Nephron progenitor cell (in vitro differentiated cells): Measurements from ENCODE around the gene PPFIA1.

Source experiments
- DNase-seq: peaks from one replicate; pipeline ENCODE4 v3.0.0; 2021
- H3K27ac Mint-ChIP-seq: 2 replicates; pipeline ENCODE4 v1.8.0; 2021; ENCODE audit warnings: mild to moderate bottlenecking, moderate library complexity, mixed read lengths
- H3K27me3 Mint-ChIP-seq: 2 replicates; pipeline ENCODE4 v1.8.0; 2021; ENCODE audit warnings: mild to moderate bottlenecking, low read depth, mixed read lengths; ENCODE audit not compliant: poor library complexity
- H3K36me3 Mint-ChIP-seq: 2 replicates; pipeline ENCODE4 v1.8.0; 2021; ENCODE audit warnings: low read depth, mixed read lengths
- H3K4me1 Mint-ChIP-seq: 2 replicates; pipeline ENCODE4 v1.8.0; 2021; ENCODE audit warnings: mixed read lengths
- H3K4me3 Mint-ChIP-seq: 2 replicates; pipeline ENCODE4 v1.8.0; 2021; ENCODE audit warnings: mild to moderate bottlenecking, moderate library complexity, mixed read lengths
- H3K9me3 Mint-ChIP-seq: 2 replicates; pipeline ENCODE4 v1.8.0; 2021; ENCODE audit warnings: mild to moderate bottlenecking, moderate library complexity, mixed read lengths
- TF ChIP-seq, protein P1 (sequence below): fragments of 200-600 bp; sonication (generic); IDR thresholded peaks from 2 replicates; pipeline ENCODE4 v1.5.0; 2021; ENCODE audit warnings: antibody characterized with exemption

Gene PPFIA1

DNA sequence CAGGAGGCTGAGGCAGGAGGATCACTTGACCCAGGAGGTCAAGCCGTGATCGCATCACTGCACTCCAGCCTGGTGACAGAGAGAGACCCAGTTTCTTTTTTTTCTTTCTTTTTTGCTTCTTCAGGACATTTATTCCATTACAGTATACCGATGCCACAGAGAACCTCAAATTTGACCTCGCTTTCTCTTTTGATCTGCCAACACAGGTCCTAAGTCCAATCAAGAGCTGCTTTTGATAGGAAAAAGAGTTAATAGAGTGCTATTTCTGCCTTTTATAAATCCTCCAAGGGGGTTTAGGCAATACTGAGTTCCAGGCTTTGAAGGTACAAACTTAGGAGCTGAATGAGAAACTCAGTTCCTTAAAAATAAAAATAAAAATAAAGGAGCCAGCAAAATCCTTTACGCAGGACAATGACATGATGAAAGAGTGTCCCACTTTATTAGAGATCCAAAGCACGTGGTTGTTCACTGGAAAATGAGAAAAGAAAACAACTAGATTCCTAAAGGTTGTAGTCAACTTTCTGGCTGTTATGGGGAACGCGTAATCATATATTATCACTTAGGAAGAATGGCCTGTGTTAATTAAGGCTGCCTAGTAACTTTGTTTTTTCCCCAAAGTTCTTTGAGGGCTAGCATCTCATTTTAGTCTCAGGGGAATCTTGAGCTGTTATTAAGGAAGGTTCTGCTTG is 40.2 kb upstream of the PPFIA1 start:
- Mint-ChIP-seq H3K4me3 (no peak overlapping the region), H3K36me3 (no peaks in the 10 kb centered on the region), H3K27me3 (peaks cover 20% of the 10 kb centered on the region), H3K27ac (no peak overlapping the region), H3K9me3 (no peaks in the 10 kb centered on the region), H3K4me1 (peaks cover 29% of the 10 kb centered on the region)
- TF ChIP-seq, protein P1, sequence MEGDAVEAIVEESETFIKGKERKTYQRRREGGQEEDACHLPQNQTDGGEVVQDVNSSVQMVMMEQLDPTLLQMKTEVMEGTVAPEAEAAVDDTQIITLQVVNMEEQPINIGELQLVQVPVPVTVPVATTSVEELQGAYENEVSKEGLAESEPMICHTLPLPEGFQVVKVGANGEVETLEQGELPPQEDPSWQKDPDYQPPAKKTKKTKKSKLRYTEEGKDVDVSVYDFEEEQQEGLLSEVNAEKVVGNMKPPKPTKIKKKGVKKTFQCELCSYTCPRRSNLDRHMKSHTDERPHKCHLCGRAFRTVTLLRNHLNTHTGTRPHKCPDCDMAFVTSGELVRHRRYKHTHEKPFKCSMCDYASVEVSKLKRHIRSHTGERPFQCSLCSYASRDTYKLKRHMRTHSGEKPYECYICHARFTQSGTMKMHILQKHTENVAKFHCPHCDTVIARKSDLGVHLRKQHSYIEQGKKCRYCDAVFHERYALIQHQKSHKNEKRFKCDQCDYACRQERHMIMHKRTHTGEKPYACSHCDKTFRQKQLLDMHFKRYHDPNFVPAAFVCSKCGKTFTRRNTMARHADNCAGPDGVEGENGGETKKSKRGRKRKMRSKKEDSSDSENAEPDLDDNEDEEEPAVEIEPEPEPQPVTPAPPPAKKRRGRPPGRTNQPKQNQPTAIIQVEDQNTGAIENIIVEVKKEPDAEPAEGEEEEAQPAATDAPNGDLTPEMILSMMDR = no peak
- no peak for DNase-seq

DNA sequence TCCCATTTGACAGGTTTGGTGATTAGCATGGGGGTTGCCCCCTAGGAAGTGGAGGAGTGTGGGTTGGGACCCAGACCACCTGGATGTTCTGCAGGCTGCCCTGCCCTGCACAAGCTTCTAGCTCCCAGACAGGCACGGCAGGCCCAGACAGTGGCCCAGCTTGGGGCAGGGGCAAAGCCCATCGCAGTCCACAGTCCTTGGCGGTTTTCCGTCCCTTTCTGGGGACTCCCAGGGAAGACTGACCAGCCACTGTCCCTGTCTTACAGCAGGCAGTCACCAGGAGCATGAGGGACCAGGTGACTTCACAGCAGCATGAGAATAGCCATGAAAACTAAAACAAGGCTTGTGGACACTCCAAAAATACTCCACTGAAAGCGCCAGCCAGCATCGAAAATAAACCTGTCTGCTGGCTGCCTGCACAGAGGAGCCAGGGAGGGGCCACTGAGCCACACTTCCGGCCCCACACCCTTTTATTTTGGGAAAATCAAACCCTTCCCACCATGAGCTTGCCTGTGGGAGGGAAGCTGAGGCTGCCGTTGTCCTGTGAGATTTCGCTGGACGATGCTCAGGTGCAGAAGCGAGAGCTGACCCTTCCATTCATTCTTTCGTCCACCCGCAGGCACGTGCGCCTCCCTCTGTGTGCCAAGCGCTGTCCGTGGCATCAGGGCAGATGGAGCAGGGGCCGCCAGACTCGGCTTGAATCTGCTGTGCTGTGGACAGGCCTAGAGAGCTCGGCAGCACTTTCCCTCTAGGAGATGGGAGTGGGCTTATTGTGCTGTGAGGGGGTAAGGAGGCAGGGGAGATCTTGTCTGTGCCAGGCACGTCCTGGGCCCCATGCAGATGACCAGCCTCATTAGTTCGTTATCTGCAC is 39.4 kb upstream of the PPFIA1 start:
- Mint-ChIP-seq H3K27ac (no peak overlapping the region), H3K4me3 (no peak overlapping the region), H3K27me3 (peaks cover 20% of the 10 kb centered on the region), H3K4me1 (peaks cover 27% of the 10 kb centered on the region), H3K36me3 (no peaks in the 10 kb centered on the region), H3K9me3 (no peaks in the 10 kb centered on the region)
- TF ChIP-seq, protein P1 = no peak
- no peak for DNase-seq

- Mint-ChIP-seq H3K27ac (no peak overlapping the region), H3K4me3 (no peak overlapping the region), H3K4me1 (peaks cover 9% of the 10 kb centered on the region), H3K27me3 (peaks cover 24% of the 10 kb centered on the region), H3K36me3 (no peaks in the 10 kb centered on the region), H3K9me3 (no peaks in the 10 kb centered on the region)
- TF ChIP-seq, protein P1 = no peak
- no peak for DNase-seq
These were observed 37.5 kb upstream of the PPFIA1 start for GRCh38 chr11:70233034-70233433.

DNA sequence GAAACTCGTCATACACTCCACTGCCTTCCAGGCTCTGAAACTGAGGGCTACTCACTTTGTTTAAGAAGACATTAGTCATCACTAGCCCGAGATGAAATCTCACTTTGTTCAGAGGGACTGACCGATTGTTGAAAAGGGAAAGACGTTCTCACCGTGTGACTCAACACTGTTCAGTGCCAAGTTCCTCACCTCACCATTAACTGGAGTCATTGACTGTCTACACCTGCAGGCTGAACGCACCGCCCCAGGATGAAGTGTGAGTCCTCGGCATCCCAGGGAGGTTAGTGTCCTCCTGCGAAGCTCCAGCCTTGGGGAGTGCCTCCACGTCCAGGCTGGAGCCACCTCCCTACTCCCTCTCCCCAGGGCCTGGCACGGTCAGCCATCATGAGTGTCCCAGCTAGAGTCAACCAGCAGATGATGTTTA is 37.0 kb upstream of the PPFIA1 start:
- Mint-ChIP-seq H3K27me3 (peaks cover 22% of the 10 kb centered on the region), H3K27ac (no peak overlapping the region), H3K9me3 (no peaks in the 10 kb centered on the region), H3K36me3 (no peaks in the 10 kb centered on the region), H3K4me3 (no peak overlapping the region), H3K4me1 (peaks cover 9% of the 10 kb centered on the region)
- no peak for DNase-seq
- TF ChIP-seq, protein P1 = no peak

DNA sequence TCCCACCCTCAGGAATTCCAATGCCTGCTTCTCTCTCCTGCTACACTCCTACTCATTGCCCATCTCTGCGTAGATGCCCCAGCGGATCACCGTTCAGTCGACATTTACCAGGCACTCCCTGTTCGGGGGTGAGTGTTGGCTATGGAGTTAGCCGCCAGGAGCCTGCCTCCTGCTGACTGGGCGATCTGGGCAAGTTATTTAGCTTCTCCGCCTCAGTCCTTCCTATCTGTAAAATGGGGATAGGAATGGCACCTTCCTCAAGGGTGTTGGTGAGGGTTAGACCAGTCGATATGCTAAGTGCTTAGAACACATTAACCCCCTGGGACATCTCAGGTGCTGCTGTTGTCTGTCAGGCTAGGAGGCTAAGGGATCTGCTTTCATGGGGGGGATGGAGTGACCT is 36.5 kb upstream of the PPFIA1 start:
- Mint-ChIP-seq H3K27me3 (peaks cover 19% of the 10 kb centered on the region), H3K4me1 (peaks cover 9% of the 10 kb centered on the region), H3K27ac (no peak overlapping the region)

More for the DNA sequence above, 36.5 kb upstream of the PPFIA1 start:
- H3K9me3 Mint-ChIP-seq = no peaks in the 10 kb centered on the region
- TF ChIP-seq, protein P1 = no peak
- DNase-seq = no peak
- no peaks in the 10 kb centered on the region for H3K36me3 Mint-ChIP-seq
- no peak overlapping the region for H3K4me3 Mint-ChIP-seq
